SK-N-SH treated with all-trans-retinoic acid at 6 μM for 48 hours (cell line): ENCODE measurements around the gene HOXB4.

ENCODE experiments used
- ATAC-seq: fragments of 200-7000 bp; cut with Tn5 transposase; 3 replicates; pipeline ENCODE4 v1.9.1; 2020; ENCODE audit warnings: mild to moderate bottlenecking, moderate library complexity
- ARNTL ChIP-seq: fragments of 450-650 bp; formaldehyde crosslinking; IDR thresholded peaks from 2 replicates; pipeline ENCODE4 v1.5.0; 2020; ENCODE audit warnings: low read depth, mild to moderate bottlenecking, moderate library complexity, borderline replicate concordance
- BACH2 ChIP-seq: fragments of 250-450 bp; sonication (Bioruptor Pico); IDR thresholded peaks from 2 replicates; pipeline ENCODE4 v1.9.0; 2021; ENCODE audit warnings: mild to moderate bottlenecking, borderline replicate concordance
- CREB5 ChIP-seq: fragments of 250-450 bp; sonication (Bioruptor Pico); IDR thresholded peaks from 2 replicates; pipeline ENCODE4 v1.5.1; 2020; ENCODE audit warnings: low read depth, mild to moderate bottlenecking, moderate library complexity
- CSDC2 ChIP-seq: fragments of 250-450 bp; sonication (Bioruptor Pico); IDR thresholded peaks from 2 replicates; pipeline ENCODE4 v1.5.0; 2020; ENCODE audit warnings: mild to moderate bottlenecking, moderate library complexity
- OSR1 ChIP-seq: fragments of 250-450 bp; sonication (Bioruptor Pico); IDR thresholded peaks from 2 replicates; pipeline ENCODE4 v1.8.0; 2022; ENCODE audit warnings: moderate library complexity, mild to moderate bottlenecking, inconsistent platforms
- PPARA ChIP-seq: fragments of 250-450 bp; sonication (Bioruptor Pico); IDR thresholded peaks from 2 replicates; pipeline ENCODE4 v1.5.0; 2020; ENCODE audit warnings: mild to moderate bottlenecking, borderline replicate concordance
- RARB ChIP-seq: fragments of 250-450 bp; sonication (Bioruptor Pico); IDR thresholded peaks from 2 replicates; pipeline ENCODE4 v1.8.0; 2021; ENCODE audit warnings: mild to moderate bottlenecking, moderate library complexity
- SNAI2 ChIP-seq: fragments of 250-450 bp; sonication (Bioruptor Pico); IDR thresholded peaks from 2 replicates; pipeline ENCODE4 v1.5.0; 2020; ENCODE audit warnings: mild to moderate bottlenecking, moderate library complexity
- TCF4 ChIP-seq: fragments of 250-450 bp; sonication (Bioruptor Pico); IDR thresholded peaks from 2 replicates; pipeline ENCODE4 v1.8.0; 2021; ENCODE audit warnings: mild to moderate bottlenecking, moderate library complexity, borderline replicate concordance
- TOX ChIP-seq: fragments of 250-450 bp; sonication (Bioruptor Pico); IDR thresholded peaks from 2 replicates; pipeline ENCODE4 v1.8.0; 2021; ENCODE audit warnings: mild to moderate bottlenecking, moderate library complexity, borderline replicate concordance
- ZC3H10 ChIP-seq: fragments of 250-450 bp; sonication (Bioruptor Pico); IDR thresholded peaks from 2 replicates; pipeline ENCODE4 v1.5.1; 2021; ENCODE audit warnings: mild to moderate bottlenecking, moderate library complexity
- ZFP3 ChIP-seq: fragments of 250-450 bp; sonication (Bioruptor Pico); IDR thresholded peaks from 2 replicates; pipeline ENCODE4 v1.5.0; 2020; ENCODE audit warnings: mild to moderate bottlenecking, moderate library complexity
- ZFP30 ChIP-seq: fragments of 450-650 bp; formaldehyde crosslinking; IDR thresholded peaks from 2 replicates; pipeline ENCODE4 v1.5.0; 2022; ENCODE audit warnings: mild to moderate bottlenecking, moderate library complexity
- ZNF565 ChIP-seq: fragments of 450-650 bp; formaldehyde crosslinking; conservative IDR thresholded peaks from 2 replicates; pipeline ENCODE4 v1.5.0; 2020; ENCODE audit warnings: low read depth, mild to moderate bottlenecking, moderate library complexity
- ZNF8 ChIP-seq: fragments of 450-650 bp; formaldehyde crosslinking; IDR thresholded peaks from 2 replicates; pipeline ENCODE4 v1.5.0; 2020; ENCODE audit warnings: mild to moderate bottlenecking, moderate library complexity
- TF ChIP-seq, protein P1 (sequence below): fragments of 250-450 bp; sonication (Bioruptor Pico); IDR thresholded peaks from 2 replicates; pipeline ENCODE4 v1.5.0; 2020; ENCODE audit warnings: mild to moderate bottlenecking, moderate library complexity
- TF ChIP-seq, protein P2 (sequence below): fragments of 250-450 bp; sonication (Bioruptor Pico); IDR thresholded peaks from 2 replicates; pipeline ENCODE4 v1.8.0; 2021; ENCODE audit warnings: low read depth, mild to moderate bottlenecking, moderate library complexity, borderline replicate concordance

Gene HOXB4

GRCh38 chr17:48624118-48624517 is 46.0 kb upstream of the HOXB4 start:
- no peak for TF ChIP-seq ZFP3 (CRISPR knock-in tag)
- TF ChIP-seq CREB5 = no peak
- TF ChIP-seq ZNF565 = no peak
- TF ChIP-seq BACH2 (CRISPR knock-in tag) = no peak
- TF ChIP-seq, protein P1, sequence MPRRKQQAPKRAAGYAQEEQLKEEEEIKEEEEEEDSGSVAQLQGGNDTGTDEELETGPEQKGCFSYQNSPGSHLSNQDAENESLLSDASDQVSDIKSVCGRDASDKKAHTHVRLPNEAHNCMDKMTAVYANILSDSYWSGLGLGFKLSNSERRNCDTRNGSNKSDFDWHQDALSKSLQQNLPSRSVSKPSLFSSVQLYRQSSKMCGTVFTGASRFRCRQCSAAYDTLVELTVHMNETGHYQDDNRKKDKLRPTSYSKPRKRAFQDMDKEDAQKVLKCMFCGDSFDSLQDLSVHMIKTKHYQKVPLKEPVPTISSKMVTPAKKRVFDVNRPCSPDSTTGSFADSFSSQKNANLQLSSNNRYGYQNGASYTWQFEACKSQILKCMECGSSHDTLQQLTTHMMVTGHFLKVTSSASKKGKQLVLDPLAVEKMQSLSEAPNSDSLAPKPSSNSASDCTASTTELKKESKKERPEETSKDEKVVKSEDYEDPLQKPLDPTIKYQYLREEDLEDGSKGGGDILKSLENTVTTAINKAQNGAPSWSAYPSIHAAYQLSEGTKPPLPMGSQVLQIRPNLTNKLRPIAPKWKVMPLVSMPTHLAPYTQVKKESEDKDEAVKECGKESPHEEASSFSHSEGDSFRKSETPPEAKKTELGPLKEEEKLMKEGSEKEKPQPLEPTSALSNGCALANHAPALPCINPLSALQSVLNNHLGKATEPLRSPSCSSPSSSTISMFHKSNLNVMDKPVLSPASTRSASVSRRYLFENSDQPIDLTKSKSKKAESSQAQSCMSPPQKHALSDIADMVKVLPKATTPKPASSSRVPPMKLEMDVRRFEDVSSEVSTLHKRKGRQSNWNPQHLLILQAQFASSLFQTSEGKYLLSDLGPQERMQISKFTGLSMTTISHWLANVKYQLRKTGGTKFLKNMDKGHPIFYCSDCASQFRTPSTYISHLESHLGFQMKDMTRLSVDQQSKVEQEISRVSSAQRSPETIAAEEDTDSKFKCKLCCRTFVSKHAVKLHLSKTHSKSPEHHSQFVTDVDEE (CRISPR knock-in tag) = no peak
- TF ChIP-seq TOX (CRISPR knock-in tag) = no peak
- no peak for TF ChIP-seq ZNF8 (CRISPR knock-in tag)
- TF ChIP-seq, protein P2, sequence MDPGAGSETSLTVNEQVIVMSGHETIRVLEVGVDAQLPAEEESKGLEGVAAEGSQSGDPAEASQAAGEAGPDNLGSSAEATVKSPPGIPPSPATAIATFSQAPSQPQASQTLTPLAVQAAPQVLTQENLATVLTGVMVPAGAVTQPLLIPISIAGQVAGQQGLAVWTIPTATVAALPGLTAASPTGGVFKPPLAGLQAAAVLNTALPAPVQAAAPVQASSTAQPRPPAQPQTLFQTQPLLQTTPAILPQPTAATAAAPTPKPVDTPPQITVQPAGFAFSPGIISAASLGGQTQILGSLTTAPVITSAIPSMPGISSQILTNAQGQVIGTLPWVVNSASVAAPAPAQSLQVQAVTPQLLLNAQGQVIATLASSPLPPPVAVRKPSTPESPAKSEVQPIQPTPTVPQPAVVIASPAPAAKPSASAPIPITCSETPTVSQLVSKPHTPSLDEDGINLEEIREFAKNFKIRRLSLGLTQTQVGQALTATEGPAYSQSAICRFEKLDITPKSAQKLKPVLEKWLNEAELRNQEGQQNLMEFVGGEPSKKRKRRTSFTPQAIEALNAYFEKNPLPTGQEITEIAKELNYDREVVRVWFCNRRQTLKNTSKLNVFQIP (CRISPR knock-in tag) = no peak
- no peak for TF ChIP-seq OSR1
- no peak for TF ChIP-seq PPARA (CRISPR knock-in tag)
- no peak for TF ChIP-seq TCF4 (CRISPR knock-in tag)
- TF ChIP-seq ARNTL (CRISPR knock-in tag) = no peak
- TF ChIP-seq SNAI2 (CRISPR knock-in tag) = no peak
- ATAC-seq = no peak

- ATAC-seq = no peak
Observed at GRCh38 chr17:48623583-48623982, 45.4 kb upstream of the HOXB4 start.

GRCh38 chr17:48622857-48623256 is 44.7 kb upstream of the HOXB4 start:
- no peak for ATAC-seq
- TF ChIP-seq, protein P2 (CRISPR knock-in tag) = no peak
- TF ChIP-seq PPARA (CRISPR knock-in tag) (no peak), SNAI2 (CRISPR knock-in tag) (no peak), ZFP30 (CRISPR knock-in tag) (no peak), OSR1 (no peak), CSDC2 (CRISPR knock-in tag) (no peak)
- TF ChIP-seq, protein P1 (CRISPR knock-in tag) = no peak

More at GRCh38 chr17:48623583-48623982, 45.4 kb upstream of the HOXB4 start:
- TF ChIP-seq, protein P1 (CRISPR knock-in tag) = no peak
- TF ChIP-seq ZC3H10 (no peak), TOX (CRISPR knock-in tag) (no peak), CSDC2 (CRISPR knock-in tag) (no peak), SNAI2 (CRISPR knock-in tag) (no peak), RARB (CRISPR knock-in tag) (no peak)
